C4-2B (cell line): Measurements from ENCODE around the gene ZNRD2.

ENCODE experiments used
- H3K27ac ChIP-seq: fragments of 450-650 bp; 2 replicates; pipeline ENCODE4 v1.5.1; 2017
- CTCF ChIP-seq: fragments of 450-650 bp; conservative IDR thresholded peaks from 2 replicates; pipeline ENCODE4 v1.5.1; 2017; ENCODE audit warnings: mild to moderate bottlenecking
- ZFX ChIP-seq: fragments of 450-650 bp; IDR thresholded peaks from 2 replicates; pipeline ENCODE4 v1.6.1; 2017

ZNRD2 gene

DNA sequence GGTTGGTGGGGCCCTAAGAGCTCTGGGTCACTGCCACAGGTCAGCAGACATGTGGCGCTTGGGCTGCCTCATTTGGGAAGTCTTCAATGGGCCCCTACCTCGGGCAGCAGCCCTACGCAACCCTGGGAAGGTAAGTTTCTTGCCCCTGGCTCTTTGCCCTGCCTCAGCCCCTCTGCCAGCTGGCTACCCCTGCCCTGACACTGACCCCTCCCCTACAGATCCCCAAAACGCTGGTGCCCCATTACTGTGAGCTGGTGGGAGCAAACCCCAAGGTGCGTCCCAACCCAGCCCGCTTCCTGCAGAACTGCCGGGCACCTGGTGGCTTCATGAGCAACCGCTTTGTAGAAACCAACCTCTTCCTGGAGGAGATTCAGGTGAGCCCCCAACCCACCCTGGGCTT is 43.5 kb upstream of the ZNRD2 start:
- peak overlapping the region; percentile 98; the same call in 1 of the 2 replicates for H3K27ac ChIP-seq
- TF ChIP-seq ZFX (no peak), CTCF (no peak)

- H3K27ac ChIP-seq: no peak overlapping the region
- TF ChIP-seq CTCF: no peak
- TF ChIP-seq ZFX: no peak
These were observed 41.4 kb upstream of the ZNRD2 start for GRCh38 chr11:65528819-65529350.

DNA sequence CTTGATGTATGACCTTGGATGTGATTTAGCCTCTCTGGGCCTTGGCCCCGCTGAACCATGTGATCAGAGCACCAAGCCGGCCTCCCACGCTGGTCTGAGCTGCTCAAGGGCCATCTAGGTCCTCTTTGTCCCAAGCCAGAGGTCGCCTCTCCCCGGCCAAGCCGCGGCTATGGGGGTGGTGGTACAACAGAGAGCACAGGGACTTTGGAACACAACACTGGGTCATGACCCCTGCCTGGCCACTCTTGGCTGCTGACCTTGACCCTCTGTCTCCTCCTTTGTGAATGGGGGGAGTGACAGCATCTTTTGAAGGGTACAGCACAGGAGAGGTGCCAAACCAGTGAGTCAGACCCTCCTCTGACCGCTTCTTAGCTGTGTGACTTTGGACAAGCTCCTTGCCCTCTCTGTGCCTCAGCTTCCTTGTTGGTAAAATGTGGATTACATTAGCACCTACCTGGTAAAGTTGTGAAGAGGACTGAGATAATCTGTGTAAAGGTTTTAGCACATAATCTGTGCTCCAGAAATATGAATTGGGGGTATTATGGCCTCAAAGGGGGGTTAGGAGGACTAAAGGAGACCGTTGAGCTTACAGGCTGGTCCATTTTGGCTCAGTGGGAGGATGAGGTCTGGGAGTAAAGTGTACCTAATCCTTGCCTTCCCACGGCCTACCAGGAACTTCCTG is 40.7 kb upstream of the ZNRD2 start:
- no peak for TF ChIP-seq ZFX
- TF ChIP-seq CTCF: no peak
- H3K27ac ChIP-seq: no peak overlapping the region

GRCh38 chr11:65530157-65530496 is 40.1 kb upstream of the ZNRD2 start:
- H3K27ac ChIP-seq: no peak overlapping the region
- TF ChIP-seq ZFX: no peak
- no peak; the same call in 1 of the 2 replicates for TF ChIP-seq CTCF

GRCh38 chr11:65532388-65533064 is 37.8 kb upstream of the ZNRD2 start:
- no peak overlapping the region for H3K27ac ChIP-seq
- TF ChIP-seq ZFX (no peak), CTCF (no peak)

DNA sequence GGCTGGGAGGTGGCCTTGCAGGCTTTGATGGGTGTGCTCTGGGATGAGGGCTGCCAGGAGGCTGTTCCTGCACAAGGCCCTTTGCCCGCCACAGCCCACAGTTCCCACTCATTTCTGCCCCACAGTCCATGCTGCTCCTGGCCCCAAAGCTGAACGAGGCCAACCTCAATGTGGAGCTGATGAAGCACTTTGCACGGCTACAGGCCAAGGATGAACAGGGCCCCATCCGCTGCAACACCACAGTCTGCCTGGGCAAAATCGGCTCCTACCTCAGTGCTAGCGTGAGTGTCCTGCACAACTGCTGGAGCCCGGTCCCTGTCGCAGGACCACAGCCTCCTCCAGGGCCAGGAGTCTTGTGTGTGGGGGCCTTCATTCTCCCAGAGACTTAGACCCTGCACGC is 35.2 kb upstream of the ZNRD2 start:
- TF ChIP-seq CTCF (no peak), ZFX (no peak)
- no peak overlapping the region for H3K27ac ChIP-seq
